ENCODE results near the gene BTBD17.
A peak's percentile ranks its signal among the peaks of the same experiment; 100 is the strongest.

The BTBD17 gene

DNA sequence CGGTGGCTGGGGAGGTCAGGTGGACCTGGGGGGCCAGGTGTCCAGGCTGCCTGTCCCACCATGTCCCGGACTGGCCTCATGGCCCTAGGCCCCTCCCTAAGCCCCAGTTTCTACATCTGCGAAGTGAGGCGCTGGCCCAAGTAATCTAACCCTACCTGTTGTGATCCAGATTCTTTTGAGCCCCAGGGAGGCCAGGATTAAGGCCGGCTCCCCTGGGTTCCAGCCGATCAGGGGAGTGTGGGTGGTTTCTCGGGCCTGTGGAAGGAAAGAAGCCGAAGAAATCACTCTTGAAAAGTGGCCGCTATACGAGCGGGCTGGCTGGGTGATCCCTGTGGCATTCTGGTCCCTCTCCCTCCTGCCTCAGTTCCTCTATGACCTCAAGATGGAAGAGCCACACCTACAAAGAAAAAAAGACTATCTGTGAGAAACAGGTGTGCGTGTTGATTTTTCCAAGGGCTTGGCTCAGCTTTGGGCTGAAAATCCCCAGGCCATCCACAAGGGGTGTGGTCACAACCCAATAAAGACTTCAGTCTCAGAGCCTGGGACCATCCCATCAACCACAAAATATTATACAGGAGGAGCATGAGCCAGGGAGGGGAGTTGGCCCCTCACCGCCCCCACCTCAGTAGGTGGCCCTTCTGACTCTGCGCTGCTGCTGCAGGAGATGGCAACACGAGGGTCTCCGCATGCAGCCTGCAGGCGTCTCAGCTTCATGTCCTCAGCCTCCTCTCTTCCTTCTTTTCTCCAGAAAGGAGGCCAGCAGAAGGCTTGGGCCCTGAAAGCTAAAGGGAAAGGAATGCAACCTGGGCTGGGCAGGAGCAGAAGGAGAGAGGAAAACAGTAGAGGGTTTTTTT is 25.9 kb upstream of the BTBD17 start:
- no peak for DNase-seq

DNA sequence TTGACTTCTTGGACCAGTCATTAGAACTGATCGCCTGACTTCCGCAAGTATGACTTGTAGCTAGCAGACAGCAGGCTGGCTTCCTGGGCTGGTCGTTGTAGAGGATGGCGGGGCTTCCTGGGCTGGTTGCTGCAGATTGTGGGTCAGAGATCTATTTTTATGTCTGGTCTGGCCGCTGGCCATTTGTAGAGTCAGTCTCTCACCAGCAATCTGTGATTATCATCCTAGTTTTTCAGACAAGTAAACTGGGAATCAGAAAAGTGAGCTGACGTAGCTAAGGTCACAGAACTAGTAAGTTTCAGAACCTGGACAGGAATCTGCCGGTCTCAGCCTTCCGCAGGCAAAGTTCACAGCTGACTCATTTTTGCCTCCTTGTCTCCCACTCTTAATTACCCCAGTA is 24.7 kb upstream of the BTBD17 start:
- no peak for DNase-seq

DNA sequence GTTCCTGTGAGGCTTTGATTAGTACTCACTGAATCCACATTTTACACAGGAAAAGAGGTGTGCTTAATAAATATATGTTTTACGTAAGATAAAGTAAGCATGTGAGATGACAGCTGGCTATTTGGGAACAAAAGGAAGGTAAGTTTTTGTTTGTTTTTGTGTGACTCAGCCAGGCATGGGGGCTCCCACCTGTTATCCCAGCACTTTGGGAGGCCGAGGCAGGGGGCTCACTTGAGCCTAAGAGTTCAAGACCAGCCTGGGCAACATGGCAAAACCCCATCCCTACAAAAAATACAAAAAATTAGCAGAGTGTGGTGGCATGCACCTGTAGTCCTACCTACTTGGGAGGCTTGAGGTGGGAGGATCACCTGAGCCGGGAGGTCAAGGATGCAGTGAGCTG is 23.5 kb upstream of the BTBD17 start:
- DNase-seq, result no peak

DNA sequence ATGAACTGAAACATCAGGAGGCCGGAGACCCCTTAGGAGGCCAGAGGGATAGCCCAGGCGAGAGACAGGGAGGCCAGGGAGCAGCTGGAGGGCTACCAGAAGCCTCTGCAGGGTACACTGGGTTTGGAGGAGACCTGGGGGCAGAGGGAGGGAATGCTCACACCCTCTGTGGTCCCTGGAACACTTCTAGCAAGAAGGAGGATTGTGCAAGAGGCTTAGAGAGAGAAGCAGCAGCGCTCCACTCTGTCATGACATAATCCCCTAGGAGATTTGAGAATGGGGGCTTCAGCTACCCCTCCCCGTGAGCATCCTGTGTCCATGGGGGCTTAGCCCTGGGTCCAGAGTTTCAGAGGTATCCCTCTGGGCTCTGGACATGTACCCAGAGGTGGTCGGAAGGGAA is 21.5 kb upstream of the BTBD17 start:
- DNase-seq, result no peak

DNA sequence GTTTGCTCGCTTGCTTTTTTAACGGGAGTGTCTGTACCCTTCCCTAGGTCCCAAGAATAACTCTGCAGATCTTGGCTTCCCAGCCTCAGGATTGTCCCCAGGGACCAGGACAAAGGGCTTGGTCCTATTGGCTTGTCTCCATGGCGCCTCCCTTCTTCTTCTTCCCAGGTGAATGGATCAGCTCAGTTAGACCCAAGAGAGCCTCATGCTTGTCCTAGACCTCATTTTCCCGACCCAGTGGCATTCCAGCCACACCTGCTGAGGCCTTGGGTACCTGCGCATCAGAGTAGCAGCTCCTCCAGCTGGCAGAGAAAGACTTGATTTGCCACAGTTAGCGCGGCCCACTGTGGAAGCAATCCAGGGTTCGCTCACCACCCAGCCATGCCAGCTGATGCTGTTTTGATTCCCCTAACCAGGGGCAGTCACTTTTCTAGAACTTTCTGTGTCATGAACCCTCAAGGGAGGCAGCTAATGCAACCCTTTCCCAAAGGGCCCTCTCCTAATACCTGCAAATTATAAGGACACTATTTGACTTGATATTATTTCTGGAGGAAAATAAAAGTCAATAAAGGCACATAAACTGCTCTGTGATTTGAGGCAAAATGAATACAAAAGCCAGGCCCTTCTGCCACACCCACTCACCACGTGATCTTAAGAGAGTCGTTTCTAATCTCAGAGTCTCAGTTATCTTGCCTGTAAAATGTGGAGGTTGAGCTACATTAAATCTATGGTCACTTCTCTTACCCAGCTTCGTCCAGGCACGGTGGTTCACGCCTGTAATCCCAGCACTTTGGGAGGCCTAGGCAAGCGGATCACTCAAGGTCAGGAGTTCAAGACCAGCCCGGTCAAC is 19.5 kb upstream of the BTBD17 start:
- DNase-seq, result no peak

DNA sequence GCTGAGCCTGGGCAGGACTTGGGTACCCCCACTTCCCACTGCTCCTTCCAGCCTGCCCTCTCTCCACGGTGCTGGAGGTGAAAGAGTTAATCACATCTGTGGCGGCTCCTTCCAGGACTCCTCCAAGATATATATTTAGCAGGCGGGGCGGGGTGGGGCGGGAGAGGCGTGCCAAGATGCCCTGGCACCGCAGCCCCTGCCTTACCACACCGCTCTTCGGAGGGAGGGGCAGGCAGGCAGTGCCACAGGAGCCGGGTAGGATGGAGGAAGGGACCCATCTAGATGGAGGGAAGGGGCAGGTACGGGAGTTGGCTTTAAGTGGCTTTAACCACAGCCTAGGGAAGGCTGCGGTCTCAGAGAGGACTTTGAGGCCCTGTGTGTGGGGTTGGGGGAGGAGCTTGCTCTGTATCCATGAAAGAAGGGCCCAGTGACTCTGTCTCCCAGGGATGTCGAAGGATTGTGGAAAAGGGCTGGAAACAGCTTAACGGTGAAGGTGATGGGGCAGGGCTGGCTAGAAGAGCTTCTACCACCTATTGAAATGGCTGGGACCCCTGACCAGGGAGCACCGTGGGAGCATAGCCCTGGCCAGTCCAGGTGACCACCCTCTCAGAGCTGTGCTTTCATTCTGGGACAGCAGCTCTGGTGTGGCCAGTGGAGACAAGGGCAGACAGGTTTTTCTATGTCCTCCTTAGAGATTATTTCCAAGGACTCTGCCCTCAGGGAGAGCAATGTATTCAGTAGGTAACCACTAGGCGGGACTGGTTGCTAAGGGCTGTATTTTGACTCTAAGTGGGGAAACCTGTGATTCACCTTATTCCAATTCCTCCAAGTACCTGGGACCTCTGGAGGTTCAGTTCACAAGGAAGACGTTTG is 18.7 kb upstream of the BTBD17 start:
- DNase-seq, result no peak

DNA sequence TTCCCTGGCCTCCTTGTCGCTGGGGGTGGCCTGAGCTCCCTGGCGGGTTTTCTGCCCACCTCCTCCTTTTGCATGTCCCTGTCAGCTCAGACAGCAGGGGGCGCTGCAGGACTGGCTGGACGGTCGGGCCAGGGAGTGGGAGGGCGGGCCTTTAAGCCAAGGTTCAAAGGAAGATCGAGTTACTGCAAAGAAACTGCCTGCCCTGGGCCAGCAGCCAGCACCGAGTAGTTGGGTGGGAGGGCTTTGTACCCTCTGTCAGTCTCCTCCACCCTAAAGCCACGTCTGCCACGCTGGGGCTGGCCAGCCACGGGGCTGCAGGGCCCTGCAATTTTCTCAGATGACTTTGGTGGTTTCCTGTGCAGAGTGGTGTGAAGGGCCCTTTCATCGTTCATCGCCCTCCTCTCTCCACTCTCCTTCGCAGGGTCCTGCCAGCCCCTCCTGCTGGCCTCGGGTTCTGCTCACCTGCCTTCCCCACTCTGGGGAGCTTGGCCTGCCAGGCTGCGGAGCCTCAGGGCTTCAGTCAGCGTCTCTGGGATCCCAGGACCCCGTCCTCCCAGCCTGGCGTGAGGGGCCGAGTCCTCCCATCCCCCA is 17.9 kb upstream of the BTBD17 start:
- peak; percentile 69 for DNase-seq

DNA sequence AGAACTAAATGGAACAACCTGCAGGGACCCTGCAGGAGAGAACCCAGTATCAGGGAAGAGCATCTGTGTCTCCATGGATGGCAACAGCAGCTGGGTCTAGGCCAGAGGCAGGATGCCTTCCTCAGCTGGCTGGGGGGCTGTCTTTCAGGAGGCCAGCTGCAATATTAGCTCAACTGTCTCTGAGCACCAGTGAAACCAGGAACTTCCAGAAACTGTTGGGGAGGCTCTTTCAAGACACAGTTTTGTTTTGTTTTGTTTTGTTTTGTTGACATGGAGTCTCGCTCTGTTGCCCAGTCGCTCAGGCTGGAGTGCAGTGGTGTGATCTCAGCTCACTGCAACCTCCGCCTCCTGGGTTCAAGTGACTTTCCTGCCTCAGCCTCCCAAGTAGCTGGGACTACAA is 13.2 kb upstream of the BTBD17 start:
- DNase-seq, result no peak

DNA sequence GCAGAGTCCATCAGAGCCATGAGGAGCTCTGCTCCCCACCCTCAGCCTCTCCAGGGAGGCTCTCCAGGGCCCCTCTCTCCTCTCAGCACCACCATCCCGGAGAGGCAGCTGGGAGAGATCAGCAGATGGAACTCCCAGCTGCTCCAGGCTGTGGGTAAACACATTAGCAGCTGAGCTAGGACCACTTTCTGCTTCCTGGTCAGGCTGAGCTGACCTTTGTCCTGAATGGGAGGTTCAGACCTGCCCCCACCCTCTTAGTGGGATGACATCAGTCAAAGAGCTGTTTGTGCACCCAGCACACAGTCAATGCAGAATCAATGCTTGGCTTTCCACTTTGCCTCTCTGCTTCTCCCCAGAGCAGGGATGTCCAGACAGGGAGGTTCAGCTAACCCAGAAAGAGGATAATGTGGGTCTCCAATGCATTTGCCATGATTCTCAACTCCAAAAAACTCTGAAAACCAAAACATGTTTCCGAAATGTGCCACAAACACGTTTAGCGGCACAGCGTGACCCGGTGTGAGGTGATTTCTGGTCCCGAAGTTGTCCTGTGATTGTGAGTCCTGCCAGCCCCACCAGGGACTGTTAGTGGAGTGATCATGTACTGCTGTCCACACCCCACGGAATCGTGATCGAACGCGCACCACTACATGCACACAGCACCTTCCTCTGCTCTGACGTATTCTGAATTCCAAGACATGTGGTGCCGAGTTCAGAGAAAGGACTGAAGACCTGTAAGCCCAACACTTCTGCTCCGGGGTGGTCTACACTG is 12.4 kb upstream of the BTBD17 start:
- no peak for DNase-seq

DNA sequence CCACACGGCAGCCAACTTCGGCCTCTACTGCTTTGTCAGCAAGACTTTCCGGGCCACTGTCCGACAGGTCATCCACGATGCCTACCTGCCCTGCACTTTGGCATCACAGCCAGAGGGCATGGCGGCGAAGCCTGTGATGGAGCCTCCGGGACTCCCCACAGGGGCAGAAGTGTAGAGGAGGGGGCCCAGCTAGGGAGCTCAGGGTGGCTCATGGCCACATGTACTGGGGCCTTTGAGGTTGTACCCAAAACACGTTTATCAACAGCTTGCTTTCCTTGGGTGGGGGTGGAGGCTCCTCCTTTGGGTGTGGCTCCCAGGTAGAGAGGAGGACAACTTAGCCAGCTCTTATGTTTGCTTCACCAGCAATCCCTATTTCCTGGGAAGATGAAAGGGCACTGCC is 10.8 kb upstream of the BTBD17 start:
- no peak for DNase-seq

DNA sequence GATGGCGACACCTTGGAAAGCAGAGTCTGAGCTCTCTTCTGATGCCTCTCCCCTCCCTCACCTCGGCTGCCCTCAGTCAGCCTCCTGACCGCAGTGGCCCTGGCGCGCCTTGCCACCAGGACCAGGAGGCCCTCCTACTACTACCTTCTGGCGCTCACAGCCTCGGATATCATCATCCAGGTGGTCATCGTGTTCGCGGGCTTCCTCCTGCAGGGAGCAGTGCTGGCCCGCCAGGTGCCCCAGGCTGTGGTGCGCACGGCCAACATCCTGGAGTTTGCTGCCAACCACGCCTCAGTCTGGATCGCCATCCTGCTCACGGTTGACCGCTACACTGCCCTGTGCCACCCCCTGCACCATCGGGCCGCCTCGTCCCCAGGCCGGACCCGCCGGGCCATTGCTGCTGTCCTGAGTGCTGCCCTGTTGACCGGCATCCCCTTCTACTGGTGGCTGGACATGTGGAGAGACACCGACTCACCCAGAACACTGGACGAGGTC is 10.0 kb upstream of the BTBD17 start:
- DNase-seq, result no peak

DNA sequence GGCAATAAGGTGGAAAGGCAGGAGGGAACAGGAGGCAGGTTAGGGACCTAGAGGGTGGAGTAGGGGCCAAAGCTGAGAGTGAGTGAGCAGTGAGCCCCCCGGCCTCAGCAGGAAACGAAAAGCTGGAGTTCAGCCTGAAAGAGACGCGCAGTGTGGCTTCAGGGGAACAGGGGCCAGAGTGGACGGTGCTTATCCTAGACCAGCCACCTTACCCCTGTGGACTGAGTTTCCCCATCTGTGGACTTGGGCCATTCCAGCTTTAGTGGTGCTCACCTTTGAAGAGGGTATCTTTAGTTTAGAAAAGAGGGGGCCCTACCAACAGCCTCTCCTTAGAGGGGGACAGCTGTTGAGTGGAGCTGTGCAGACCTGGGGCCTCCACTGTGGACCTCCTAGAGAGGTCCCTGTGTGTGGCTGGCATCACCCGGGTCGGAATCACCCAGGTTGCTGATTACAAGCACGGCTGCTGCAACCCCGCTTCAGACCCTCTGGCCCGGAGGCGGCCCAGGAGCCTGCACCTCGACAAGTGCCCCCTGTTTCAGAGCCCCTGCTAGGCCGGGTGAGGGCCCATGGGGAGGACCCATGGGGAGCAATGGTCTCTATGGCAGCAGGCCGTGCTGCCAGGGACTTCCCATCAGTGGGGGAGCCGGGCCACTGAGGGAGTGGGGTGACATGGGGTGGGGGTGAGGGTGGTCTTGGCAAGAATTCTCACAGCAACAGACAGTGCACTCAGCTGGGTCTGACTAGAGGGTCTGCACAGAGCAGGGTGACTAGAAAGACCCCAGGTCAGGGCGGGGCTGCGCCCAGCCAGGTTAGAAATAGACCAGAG is 8.2 kb upstream of the BTBD17 start:
- DNase-seq, result no peak

DNA sequence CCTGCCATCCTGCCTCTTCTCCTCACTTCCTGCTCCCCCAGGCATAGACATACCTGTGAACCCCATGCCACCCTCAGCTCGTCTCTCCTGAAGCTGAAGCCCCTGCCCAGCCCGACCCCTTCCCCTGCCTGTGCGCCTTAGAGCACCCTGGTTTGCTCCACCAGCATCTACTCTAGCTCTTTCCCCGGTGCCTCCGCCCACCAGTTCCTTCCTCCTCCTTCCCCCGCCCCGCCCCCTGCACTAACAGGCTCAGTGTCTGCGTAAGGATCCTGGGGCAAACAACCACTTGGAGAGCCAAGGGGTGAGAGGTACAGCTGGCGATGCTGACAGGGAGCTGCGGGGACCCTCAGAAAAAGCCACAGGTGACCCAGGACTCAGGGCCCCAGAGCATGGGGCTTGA is 7.6 kb upstream of the BTBD17 start:
- DNase-seq, result no peak

DNA sequence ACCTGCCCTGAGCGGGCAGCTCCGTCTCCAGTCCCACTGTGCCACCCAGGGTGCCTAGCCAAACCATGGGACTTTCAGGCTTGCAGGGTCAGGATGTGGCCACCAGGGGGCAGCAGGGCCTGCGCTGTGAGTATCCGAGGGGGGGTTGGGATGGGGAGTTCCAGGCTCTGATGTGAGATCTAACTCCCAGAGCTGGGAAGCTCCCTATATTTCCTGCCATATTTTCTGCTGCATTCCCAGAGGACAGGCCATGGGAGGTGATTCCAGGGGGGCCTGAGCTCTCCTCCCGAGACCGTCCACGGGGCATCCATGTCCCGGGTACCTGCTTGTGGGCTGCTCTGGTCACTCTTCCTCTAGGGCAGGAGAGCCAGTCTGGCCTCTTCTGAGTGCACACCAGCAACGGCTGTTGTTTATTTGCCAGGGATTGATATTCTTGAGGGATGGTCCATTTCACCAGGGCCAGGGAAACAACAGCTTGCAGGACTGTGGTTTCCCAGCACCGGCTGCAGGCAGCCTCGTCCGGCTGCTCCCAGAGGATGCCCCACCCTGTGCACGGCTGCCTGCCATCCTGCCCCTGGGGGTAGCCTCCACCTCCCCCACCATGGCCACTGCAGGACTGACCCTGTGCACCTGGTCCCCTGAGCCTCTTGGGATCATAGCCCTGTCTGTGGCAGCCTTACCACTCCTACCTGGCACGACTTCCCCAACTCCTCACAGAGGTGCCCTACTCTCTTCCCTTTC is 6.8 kb upstream of the BTBD17 start:
- DNase-seq, result peak; percentile 53

DNA sequence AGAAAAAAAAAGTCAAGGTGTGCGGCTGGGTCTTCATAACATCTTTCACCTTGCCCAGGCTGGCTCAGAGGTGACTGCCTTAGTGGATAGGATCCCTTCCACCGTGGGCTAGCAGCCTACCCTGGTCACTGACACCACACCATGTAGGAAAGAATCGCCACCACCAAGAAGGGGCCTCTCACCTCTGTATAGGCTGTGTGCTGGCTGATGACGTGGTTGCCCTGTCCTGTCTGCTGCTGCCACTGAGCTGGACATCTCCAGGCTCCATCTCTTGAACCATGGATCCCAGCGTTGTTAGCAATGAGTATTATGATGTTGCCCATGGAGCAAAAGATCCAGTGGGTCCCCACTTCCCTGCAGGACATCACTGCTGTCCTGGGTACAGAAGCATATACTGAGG is 5.5 kb upstream of the BTBD17 start, which contains the start of gene GPR142:
GPR142 (plus strand) TSS at position 301 of the 400 bp plus-strand sequence. CDS start 2,035 bp downstream, outside the sequence.
- no peak for DNase-seq

DNA sequence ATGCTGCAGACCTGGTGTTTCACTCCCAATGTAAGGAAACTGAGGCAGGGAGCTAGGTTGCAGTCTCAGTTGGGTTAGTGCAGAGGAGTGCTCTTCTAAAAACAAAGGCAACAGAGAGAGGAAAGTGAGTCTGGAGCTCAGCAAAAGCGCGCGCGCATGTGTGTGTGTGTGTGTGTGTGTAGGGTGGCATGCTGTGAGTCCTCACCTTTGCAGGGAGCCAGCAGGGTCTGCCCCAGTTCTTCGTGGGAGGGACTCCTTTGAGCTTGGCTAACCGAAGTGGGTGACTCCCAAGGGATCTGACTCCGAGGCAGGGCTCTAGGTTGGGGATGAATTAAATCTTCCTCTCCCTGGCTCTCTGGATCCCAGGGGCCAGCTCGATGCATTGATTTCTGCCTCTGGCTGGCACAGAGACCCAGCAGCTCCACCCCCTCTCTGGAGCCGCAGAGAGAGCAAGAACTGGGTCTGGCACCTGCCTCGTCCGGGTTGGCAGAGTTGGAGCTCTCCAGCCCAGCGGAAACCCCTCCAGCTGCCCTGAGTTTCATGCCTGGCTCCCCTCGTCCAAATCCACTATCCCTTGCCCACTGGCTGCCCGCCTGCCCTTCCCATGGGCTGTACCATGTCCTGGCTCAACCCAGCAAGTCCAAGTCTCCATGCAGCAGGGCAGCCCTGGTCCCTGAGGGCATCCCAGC is 1.3 kb upstream of the BTBD17 start:
- DNase-seq, result no peak

DNA sequence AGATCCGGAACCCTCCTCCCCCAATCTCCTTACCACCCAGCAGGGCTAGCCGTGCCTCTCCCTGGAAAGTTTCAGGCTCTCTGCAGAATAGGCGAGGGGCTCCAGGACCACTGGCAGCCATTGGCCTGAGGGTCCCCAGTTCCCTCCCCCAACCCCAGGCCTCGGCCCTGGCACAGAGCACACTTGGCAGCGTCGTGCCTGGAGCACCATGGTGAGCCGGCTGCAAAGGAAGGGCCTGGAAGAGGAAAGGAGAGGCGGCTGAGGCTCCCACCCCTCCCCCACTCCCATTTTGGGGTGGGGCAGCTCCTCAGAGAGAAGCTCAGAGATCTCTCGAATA is 369 bp upstream of the BTBD17 start:
- no peak for DNase-seq

DNA sequence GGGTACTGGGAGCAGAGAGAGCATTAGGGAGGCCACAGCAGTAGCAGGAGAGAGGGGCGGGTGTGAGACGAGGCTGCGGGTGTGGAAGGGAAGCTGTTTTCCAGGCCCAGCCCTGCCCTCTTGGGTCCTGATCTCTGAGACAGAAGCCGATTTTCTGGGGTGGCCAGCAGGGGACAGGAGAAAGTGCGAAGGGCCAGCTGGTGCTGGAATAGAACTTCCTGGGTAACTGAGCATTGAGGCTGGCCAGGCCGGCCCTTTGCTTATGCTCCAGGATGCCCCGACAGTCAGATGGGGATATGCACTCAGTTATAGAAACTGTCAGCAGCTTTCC is 804 bp downstream of the BTBD17 start:
- DNase-seq, result no peak

DNA sequence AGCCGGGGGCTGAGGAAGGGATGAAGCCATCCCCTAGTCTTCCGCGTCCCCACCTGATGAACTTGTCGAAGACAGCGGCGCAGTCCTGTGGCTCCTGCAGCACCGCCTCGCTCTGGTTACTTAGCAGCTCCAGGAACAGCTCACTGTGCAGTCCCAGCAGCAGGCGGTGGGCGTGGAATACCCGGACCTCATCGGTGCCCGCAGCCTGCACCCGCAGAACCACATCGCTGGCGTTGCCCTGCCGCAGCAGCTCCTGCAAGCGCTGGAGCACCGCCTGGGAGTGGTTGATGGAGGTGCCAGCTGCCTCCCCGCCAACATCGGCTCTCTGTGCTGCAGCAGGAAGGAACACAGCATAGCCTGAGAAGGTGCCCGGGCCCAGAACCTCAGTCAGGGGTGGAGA is 1.8 kb downstream of the BTBD17 start:
- no peak for DNase-seq
